Duodenal mucosa (tissue), 2 donors: ENCODE results near the gene POU3F4.

ENCODE experiments used
- H3K27ac ChIP-seq: one replicate; pipeline ENCODE4 v1.7.0; 2013; ENCODE audit warnings: low read depth, low read length
- H3K27me3 ChIP-seq, 2 donors: one replicate each; pipeline ENCODE4 v1.7.0; 2013; ENCODE audit warnings: low read length in 2 of 2, control low read depth in 1 of 2; ENCODE audit not compliant: insufficient read depth in 2 of 2, control insufficient read depth in 1 of 2
- H3K36me3 ChIP-seq, 2 donors: one replicate each; pipeline ENCODE4 v1.7.0; 2013; ENCODE audit warnings: low read length in 2 of 2, control low read depth in 1 of 2; ENCODE audit not compliant: insufficient read depth in 2 of 2, control insufficient read depth in 1 of 2
- H3K4me1 ChIP-seq, 2 donors: one replicate each; pipeline ENCODE4 v1.7.0; 2013; ENCODE audit warnings: low read length in 2 of 2, control low read depth in 1 of 2; ENCODE audit not compliant: insufficient read depth in 2 of 2, control insufficient read depth in 1 of 2
- H3K4me3 ChIP-seq, 2 donors: one replicate each; pipeline ENCODE4 v1.7.0; 2013; ENCODE audit warnings: low read length in 2 of 2, low read depth in 1 of 2
- H3K9ac ChIP-seq, 2 donors: one replicate each; pipeline ENCODE4 v1.7.0; 2013; ENCODE audit warnings: low read length in 2 of 2, low read depth in 1 of 2
- H3K9me3 ChIP-seq, 2 donors: one replicate each; pipeline ENCODE4 v1.7.0; 2013; ENCODE audit warnings: low read length in 2 of 2, control low read depth in 1 of 2; ENCODE audit not compliant: control insufficient read depth in 1 of 2

POU3F4 gene

GRCh38 chrX:83512111-83512510, 4.0 kb downstream of the POU3F4 start:
- no peaks in the 10 kb centered on the region for H3K36me3 ChIP-seq
- H3K4me1 ChIP-seq = no peaks in the 10 kb centered on the region
- no peak overlapping the region for H3K4me3 ChIP-seq
- H3K9me3 ChIP-seq = no peaks in the 10 kb centered on the region
- H3K27ac ChIP-seq = no peak overlapping the region
- peaks cover 0 to 4% of the 10 kb centered on the region in 2 donors for H3K27me3 ChIP-seq
- H3K9ac ChIP-seq = no peak overlapping the region

DNA sequence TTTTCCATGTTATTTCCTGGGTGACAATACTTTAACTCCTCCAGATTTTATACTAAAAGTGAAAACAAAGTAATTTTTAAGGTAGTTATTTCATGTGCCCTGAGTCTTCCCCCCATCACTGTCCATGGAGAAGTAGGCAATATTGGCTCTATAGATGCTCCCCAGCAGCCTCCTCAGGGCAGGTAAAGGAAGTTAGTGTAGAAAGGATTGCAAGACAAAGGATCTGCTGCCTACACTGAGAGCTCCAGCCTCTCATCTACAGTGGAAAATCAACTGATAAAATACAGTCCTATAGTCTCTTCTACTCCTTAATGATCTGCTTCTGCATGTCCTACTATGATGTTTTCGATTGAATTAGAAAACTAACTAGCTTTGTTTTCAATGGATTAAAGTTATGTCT, 8.5 kb downstream of the POU3F4 start:
- Histone ChIP-seq H3K27ac (no peak overlapping the region), H3K9ac (no peak overlapping the region), H3K27me3 (no peaks in the 10 kb centered on the region), H3K4me3 (no peak overlapping the region), H3K4me1 (no peaks in the 10 kb centered on the region), H3K36me3 (no peaks in the 10 kb centered on the region), H3K9me3 (no peaks in the 10 kb centered on the region)

DNA sequence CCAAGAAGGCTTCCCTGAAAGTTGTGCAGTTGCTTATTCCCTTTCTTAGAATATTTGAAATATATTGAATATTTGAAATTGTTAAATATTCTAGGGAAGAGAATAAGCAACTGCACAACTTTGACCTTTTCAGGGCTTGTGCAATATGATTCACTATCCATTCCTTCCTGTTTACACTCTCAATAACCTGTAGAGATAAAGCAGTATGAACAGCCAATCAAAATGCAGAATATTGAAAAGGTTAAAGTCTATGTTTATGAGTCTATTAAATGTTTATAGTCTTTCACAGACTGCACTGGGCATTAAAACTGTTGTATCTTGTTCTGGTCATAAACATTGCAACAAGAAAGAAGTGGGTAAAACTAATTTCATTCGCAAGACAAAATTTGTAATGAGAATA, 13.8 kb downstream of the POU3F4 start:
- no peak overlapping the region for H3K27ac ChIP-seq
- H3K36me3 ChIP-seq = no peaks in the 10 kb centered on the region
- no peaks in the 10 kb centered on the region for H3K9me3 ChIP-seq
- no peak overlapping the region for H3K4me3 ChIP-seq
- H3K9ac ChIP-seq = no peak overlapping the region
- H3K4me1 ChIP-seq = no peaks in the 10 kb centered on the region
- no peaks in the 10 kb centered on the region for H3K27me3 ChIP-seq

- Histone ChIP-seq H3K27me3 (no peaks in the 10 kb centered on the region), H3K9ac (no peak overlapping the region), H3K9me3 (no peaks in the 10 kb centered on the region), H3K4me1 (no peaks in the 10 kb centered on the region), H3K27ac (no peak overlapping the region), H3K36me3 (no peaks in the 10 kb centered on the region), H3K4me3 (no peak overlapping the region)
Measured at GRCh38 chrX:83529950-83530349, 21.9 kb downstream of the POU3F4 start.

DNA sequence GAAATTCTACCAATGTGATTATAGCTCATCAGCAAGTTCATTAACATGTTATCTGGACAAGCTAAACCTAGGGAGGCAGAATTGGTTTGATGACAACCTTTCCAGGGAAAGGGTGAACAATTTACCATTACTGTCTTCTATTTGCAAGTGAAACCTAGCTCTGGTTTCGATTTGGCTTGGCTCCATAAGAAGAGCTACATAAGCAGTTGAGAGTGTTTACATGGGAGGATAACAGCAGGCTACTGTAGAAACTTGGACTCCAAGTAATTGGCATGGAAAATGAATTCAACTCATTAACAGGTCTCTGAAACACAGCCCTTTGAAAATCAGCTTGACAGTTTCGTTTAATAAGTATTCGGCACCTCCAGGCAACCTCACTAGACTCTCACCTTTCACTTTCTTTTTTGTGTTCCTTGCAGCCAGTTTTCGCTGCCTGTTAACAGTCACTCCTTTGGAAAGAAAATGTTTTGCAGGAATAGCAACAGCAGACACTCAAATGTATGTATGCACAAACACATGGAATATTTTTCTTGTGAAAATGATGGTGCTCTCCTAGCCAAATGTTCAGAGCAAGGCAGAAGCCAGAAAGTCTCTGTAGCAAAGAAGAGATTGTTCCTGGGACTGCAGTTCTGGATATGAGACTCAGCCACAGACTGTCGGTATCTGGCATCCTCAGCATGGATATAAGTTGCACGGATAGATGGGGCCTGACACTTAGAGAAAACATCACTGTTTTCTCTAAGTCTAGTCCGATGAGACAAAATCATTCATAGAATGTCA, 27.5 kb downstream of the POU3F4 start:
- no peaks in the 10 kb centered on the region for H3K4me1 ChIP-seq
- H3K27ac ChIP-seq = no peak overlapping the region
- peak overlapping the region; percentile 57 to 63 for H3K4me3 ChIP-seq
- no peaks in the 10 kb centered on the region for H3K36me3 ChIP-seq
- no peaks in the 10 kb centered on the region for H3K9me3 ChIP-seq
- no peaks in the 10 kb centered on the region for H3K27me3 ChIP-seq
- H3K9ac ChIP-seq = no peak overlapping the region
